Pancreas (tissue), 10 donors: ENCODE results near the gene TWF2. TPM values are rescaled to one million over a fixed set of nuclear protein-coding genes. Genes with fewer than 3 reads are reported as not detected.
A peak's percentile ranks its signal among the peaks of the same experiment; 100 is the strongest.

Source experiments
- ATAC-seq, 4 donors: fragments of 200-7000 bp; cut with Tn5 transposase; one replicate each; pipeline versions ENCODE4 v1.8.0 to v1.9.1; 2020; ENCODE audit warnings: mild to moderate bottlenecking in 4 of 4, moderate library complexity in 4 of 4
- DNase-seq, 6 donors: peaks; one replicate each; pipeline ENCODE4 v3.0.0-alpha.2; 2020
- FAIRE-seq: peaks from 2 replicates; lab custom pipeline; 2012; peaks lifted over from hg19 to GRCh38; lab: Jason Lieb, UNC
- H3K27ac ChIP-seq, 4 donors: fragments of 200-600 bp; sonication (generic); 1 replicate in 3 of 4; 2 replicates in 1 of 4; pipeline versions ENCODE4 v1.5.0 to v1.8.0; 2020
- H3K27me3 ChIP-seq, 4 donors: fragments of 200-600 bp; one replicate each; pipeline ENCODE4 v1.8.0; 2021
- H3K36me3 ChIP-seq, 3 donors: fragments of 200-600 bp; sonication (generic) in 1 of 3; one replicate each; pipeline versions ENCODE4 v1.5.0 to v1.8.0; 2020 to 2021
- H3K4me1 ChIP-seq, 3 donors: fragments of 200-600 bp; one replicate each; pipeline ENCODE4 v1.8.0; 2021
- H3K4me3 ChIP-seq, 4 donors: fragments of 200-600 bp; sonication (generic) in 2 of 4; one replicate each; pipeline versions ENCODE4 v1.5.0 to v1.8.0; 2020 to 2021
- H3K9me3 ChIP-seq, 4 donors: fragments of 200-600 bp; one replicate each; pipeline ENCODE4 v1.8.0; 2021
- whole genome bisulfite sequencing, 2 donors: extraction: QIAGEN DNeasy Blood & Tissue Kit; methylation state at CpG; one replicate each; pipeline ENCODE4 v1.1.7; 2013; 5-methylcytosine and 5-hydroxymethylcytosine counted together
- intact Hi-C, 3 donors: fragments of 100-400 bp; cut with DNase I; formaldehyde crosslinking; loops; one replicate each; pipeline versions ENCODE4 v1.11.1 to v1.14.2; 2022
- polyA plus RNA-seq, 2 donors: library from polyadenylated mRNA; stranded (reverse); fragments of 200-250 nt; gene quantifications; one replicate each; pipeline ENCODE4 v1.2.3, GENCODE V29; 2013
- total RNA-seq, 6 donors: library from RNA; stranded (reverse); fragmentation: NEBNext Ultra II Directional in 4 of 6; extraction: Animal tissue kit (Norgen Biotek cat#: 25700) in 4 of 6; gene quantifications; one replicate each; pipeline versions ENCODE4 v1.2.1 to v1.2.4, GENCODE V29; 2021 to 2023
- TF ChIP-seq, protein P1 (sequence below), 4 donors: fragments of 200-600 bp; sonication (generic) in 3 of 4; IDR thresholded peaks; one replicate each; pipeline versions ENCODE4 v1.5.0 to v1.8.0; 2021; ENCODE audit warnings: antibody characterized with exemption in 4 of 4
- donor health status: healthy with polysubstance abuse.
- donor health status: DM: no; HTN: no; CAD: no; lungs with moderate emphysema.
- donor health status: DM: no; HTN: no; CAD: no.
- donor health status: control.
- donor health status: control.
- donor health status: Bipolar disorder and iron deficiency.
- donor health status: DM: yes; HTN: yes; CAD: no.
- donor health status: DM: no; HTN: no; CAD: no.
- donor health status: DM: no; HTN: no; CAD: no.
- donor health status: DM: yes; HTN: yes; CAD: no.

TWF2 gene
- total and polyA plus RNA-seq, 8 donors = 8.9 to 26.8 (median 12.3) TPM

DNA sequence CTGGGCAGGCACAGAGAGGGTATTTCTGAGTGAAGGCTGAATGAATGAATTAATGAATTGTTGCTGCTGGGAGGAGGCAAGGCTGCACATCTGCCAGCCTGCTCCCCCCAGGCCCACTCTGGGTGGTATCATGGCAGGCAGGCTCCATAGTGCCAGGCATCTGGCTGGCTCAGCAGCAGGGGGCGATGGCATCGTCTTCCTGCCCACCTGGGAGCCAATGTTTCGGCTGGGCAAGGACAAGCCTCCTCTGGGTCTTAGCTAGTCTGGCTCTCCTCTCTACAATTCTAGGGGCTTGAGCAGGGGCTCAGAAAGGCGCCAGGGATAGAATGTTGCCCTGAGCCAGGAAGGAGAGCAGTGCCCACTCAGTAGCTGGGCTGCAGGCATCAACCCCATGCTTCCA, 11.8 kb downstream of the TWF2 start:
- DNase-seq (no peak), ATAC-seq (no peak), FAIRE-seq (no peak)
- no peaks in the 10 kb centered on the region for H3K9me3 ChIP-seq
- intact Hi-C loops = loop anchor here in 1 of 3 donors (10.0 kb wide), 1 partner anchor 48 kb away; the partner anchor contains the start of gene WDR82
- H3K27ac ChIP-seq = no peak overlapping the region
- H3K4me1 ChIP-seq = no peaks in the 10 kb centered on the region
- H3K4me3 ChIP-seq = no peak overlapping the region
- peaks cover 0 to 25% (median 5%) of the 10 kb centered on the region in 3 donors for H3K36me3 ChIP-seq
- TF ChIP-seq, protein P1, sequence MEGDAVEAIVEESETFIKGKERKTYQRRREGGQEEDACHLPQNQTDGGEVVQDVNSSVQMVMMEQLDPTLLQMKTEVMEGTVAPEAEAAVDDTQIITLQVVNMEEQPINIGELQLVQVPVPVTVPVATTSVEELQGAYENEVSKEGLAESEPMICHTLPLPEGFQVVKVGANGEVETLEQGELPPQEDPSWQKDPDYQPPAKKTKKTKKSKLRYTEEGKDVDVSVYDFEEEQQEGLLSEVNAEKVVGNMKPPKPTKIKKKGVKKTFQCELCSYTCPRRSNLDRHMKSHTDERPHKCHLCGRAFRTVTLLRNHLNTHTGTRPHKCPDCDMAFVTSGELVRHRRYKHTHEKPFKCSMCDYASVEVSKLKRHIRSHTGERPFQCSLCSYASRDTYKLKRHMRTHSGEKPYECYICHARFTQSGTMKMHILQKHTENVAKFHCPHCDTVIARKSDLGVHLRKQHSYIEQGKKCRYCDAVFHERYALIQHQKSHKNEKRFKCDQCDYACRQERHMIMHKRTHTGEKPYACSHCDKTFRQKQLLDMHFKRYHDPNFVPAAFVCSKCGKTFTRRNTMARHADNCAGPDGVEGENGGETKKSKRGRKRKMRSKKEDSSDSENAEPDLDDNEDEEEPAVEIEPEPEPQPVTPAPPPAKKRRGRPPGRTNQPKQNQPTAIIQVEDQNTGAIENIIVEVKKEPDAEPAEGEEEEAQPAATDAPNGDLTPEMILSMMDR (IDR thresholded peaks at IDR 0.05) = no peak
- 79 to 82% methylated on average over 4 of the region's 4 CpGs for WGBS, 2 donors
- no peaks in the 10 kb centered on the region for H3K27me3 ChIP-seq

DNA sequence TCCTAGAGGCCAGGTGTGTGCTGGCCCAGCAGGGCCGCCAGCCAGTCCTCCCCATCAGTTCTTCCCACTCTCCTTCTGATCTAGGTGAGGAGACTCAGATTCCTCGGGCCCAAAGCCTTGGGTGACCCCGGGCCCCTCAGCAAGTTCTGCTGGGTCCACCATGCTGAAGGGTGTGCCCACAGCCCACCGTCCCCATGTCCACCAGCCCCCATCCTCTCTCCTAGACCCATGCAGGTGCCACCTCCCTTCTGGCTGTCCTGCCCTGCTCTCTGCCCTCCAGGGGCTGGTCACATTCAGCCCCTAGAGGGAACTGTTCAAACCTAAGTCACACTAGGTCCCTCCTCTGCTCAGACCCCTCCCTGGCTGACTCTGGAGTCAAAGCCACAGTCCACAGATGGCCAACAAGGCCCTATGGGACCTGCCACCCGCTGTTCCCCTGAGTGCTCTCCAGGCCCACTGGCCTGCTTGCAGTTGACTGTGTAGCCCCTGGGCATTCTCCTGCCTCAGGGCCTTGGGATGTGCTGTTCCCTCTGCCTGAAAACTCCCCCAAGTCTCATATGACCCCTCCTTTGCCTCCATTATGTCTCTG, 12.6 kb downstream of the TWF2 start:
- DNase-seq = peak in 1 of 6 donors; percentile 11
- ATAC-seq = no peak
- H3K4me3 ChIP-seq = no peak overlapping the region
- H3K27me3 ChIP-seq = no peaks in the 10 kb centered on the region
- intact Hi-C loops = loop anchor here in 1 of 3 donors (10.0 kb wide), 1 partner anchor 48 kb away; the partner anchor contains the start of gene WDR82
- no peak overlapping the region for H3K27ac ChIP-seq
- H3K9me3 ChIP-seq = no peaks in the 10 kb centered on the region
- TF ChIP-seq, protein P1 (IDR thresholded peaks at IDR 0.05) = no peak
- peaks cover 0 to 25% (median 5%) of the 10 kb centered on the region in 3 donors for H3K36me3 ChIP-seq
- WGBS, 2 donors = 70 to 72% methylated on average over 5 of the region's 5 CpGs
- no peak for FAIRE-seq
- no peaks in the 10 kb centered on the region for H3K4me1 ChIP-seq

DNA sequence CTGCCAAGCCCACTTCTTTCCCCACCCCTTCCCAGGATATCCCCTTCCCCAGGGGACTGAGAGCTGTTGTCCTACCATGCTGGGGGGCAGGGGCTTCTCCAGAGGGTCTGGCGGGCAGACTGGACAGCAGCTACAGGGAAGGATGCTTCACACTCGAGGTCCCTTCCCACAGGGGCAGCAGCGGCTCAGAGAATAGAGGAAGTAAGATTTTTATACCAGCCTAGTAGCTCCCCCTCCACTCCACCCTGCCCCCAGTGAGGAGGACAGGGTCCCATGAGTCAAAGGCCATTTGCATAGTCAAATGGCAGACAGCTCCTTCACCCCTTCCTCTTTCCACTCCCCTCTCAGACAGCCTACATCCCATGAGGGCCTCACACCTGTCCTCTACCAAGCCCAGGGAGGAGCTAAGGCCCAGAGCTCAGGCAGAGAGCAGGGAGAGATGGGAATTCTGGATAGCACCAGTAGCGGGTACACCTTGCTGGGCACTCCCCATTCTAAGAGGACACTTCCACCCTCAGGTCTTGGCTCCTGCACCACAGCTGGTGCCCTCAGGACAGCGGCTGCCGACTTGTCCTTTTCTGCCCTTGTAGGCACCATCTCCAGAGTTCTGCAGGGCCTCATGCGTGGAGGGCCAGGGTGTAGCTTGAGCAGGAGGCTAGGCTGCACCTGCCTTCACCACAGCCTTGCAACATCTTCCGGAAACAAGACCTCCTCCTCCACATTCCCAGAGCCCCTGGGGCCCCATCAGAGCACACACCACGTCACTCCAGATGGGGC, 13.3 kb downstream of the TWF2 start, which contains the start of gene TLR9:
TLR9 (minus strand) TSS at position 194 of the 777 bp plus-strand sequence; CDS start at position 78, 116 bp downstream.
- Histone ChIP-seq H3K36me3 (peaks cover 0 to 19% (median 5%) of the 10 kb centered on the region in 3 donors), H3K9me3 (no peaks in the 10 kb centered on the region), H3K4me3 (no peak within 1 kb of the TSS), H3K27me3 (no peaks in the 10 kb centered on the region), H3K27ac (no peak within 1 kb of the TSS), H3K4me1 (no peaks in the 10 kb centered on the region)
- intact Hi-C loops = loop anchor here in 1 of 3 donors (10.0 kb wide), 1 partner anchor 49 kb away; the partner anchor contains the start of gene WDR82
- ATAC-seq (peak in 1 of 4 donors; percentile 27), DNase-seq (peak in 3 of 6 donors; percentile 10 to 50 (median 14)), FAIRE-seq (no peak)
- TF ChIP-seq, protein P1 (IDR thresholded peaks at IDR 0.05) = no peak
- 80 to 84% methylated on average over 9 of the region's 9 CpGs for whole genome bisulfite sequencing, 2 donors

DNA sequence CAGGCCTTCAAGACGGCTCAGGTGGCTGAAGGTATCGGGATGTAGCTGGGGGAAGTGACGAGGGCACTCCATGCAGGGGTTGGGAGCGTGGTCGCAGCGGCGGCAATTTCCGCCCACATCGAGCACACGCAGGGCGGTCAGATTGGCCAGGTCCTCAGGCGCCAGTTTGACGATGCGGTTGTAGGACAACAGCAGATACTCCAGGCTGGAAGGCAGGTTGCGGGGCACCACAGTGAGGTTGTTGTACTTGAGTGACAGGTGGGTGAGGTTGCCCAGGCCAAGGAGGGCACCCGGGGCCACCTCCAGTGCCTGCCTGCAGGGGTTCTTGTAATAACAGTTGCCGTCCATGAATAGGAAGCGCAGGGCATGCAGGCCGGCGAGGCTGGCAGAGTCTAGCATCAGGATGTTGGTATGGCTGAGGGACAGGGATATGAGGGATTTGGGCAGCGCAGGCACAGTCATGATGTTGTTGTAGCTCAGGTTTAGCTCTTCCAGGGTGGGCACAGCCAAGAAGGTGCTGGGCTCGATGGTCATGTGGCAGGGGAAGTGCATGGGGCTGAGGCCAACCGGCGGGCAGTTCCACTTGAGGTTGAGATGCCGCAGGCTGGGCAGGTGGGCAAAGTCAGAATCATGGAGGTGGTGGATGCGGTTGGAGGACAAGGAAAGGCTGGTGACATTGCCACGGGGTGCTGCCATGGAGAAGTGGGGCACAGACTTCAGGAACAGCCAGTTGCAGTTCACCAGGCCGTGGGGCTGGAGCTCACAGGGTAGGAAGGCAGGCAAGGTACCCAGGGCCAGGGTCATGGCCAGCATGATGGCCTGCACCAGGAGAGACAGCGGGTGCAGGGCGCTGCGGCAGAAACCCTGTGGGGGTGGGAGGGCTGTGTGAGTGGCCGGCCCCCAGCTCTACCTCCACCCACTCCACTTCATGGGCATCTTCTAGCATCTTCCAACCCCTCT, 15.2 kb downstream of the TWF2 start:
- Histone ChIP-seq H3K4me3 (no peak overlapping the region), H3K4me1 (no peaks in the 10 kb centered on the region), H3K36me3 (peaks cover 0 to under 1% (median 0%) of the 10 kb centered on the region in 3 donors), H3K27me3 (no peaks in the 10 kb centered on the region), H3K9me3 (no peaks in the 10 kb centered on the region), H3K27ac (no peak overlapping the region)
- intact Hi-C loops = loop anchor here in 2 of 3 donors (5.0 to 10.0 kb wide), 3 partner anchors 51 to 119 kb away; partner anchors contain the start of gene WDR82 (in 1 of the 2)
- FAIRE-seq (no peak), DNase-seq (peak in 2 of 6 donors; percentile 21 to 47), ATAC-seq (no peak)
- WGBS, 2 donors = 89 to 90% methylated on average over 32 of the region's 32 CpGs
- TF ChIP-seq, protein P1 (IDR thresholded peaks at IDR 0.05) = no peak
